Erythroblast (primary cell): ENCODE results near the gene TK2.

Experiments
- GATA1 ChIP-seq: IDR thresholded peaks from 2 replicates; pipeline ENCODE4 v1.6.1; 2011; ENCODE audit warnings: low read depth, mild to moderate bottlenecking, control low read depth, low read length, moderate library complexity
- POLR2A ChIP-seq: IDR thresholded peaks from 2 replicates; pipeline ENCODE4 v1.6.1; 2011; ENCODE audit warnings: mild to moderate bottlenecking, low read length

DNA sequence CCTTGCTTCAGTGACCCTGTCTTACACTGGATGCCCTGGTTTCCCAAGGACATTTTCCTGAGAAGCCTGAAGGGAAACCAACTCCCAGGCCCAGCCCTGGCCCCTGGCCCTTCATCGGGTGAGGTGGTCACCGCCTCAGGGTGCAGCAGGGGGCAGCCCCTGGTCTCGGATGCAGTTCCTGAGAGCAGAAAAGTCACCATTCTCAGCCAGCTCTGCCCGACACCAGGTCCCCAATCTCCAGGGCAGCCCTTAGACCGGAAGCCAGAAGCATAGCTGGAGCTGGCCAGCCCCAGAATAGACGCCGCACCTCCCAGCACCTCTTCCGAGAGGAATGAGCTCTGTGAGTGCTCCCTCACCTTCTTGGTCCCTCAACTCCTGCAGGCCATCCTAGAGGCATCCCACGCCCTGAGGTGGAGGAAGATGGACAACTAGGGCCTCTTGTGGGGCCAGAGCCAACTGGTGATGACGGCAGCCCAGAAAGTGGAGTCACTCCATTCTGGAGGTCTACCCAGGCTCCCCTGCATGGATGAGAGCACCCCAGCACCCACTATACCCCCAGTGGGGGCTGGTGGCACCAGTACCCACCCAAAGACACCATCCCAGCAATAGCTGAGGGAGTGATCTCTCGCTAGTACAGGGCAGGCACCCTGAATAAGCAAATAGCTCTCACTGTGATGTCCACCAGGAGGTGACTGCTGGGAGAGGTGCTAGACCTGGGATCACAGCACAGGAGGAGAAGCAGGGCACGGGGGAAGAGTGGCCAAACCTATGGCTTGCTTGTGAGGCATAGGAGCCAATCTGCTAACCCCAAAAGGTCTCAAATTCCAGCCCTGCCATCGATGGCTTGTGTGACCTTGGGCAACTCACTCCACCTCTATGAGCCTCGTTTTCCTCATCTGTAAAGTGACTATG is 56.2 kb downstream of the TK2 start:
- TF ChIP-seq POLR2A (no peak), GATA1 (no peak)
